Panc1 (cell line): ENCODE data around the gene AMDHD2. TPM values are rescaled to one million over a fixed set of nuclear protein-coding genes. Genes with fewer than 3 reads are reported as not detected.

ENCODE experiments used
- ATAC-seq: fragments of 200-7000 bp; cut with Tn5 transposase; 2 replicates; pipeline ENCODE4 v1.9.1; 2020; ENCODE audit warnings: mild to moderate bottlenecking, moderate library complexity
- BruUV-seq: library from RNA; stranded (reverse); fragments of 400-500 nt; replicated peaks from 2 replicates; lab custom pipeline; 2021; lab: Mats Ljungman, UMichigan
- CTCF ChIA-PET: fragments of 300-600 bp; sonication (Branson Sonifier 250); formaldehyde crosslinking; loops from one replicate; lab custom pipeline; 2022; ENCODE audit warnings: antibody characterized with exemption; lab: Charles Lee
- POLR2A ChIA-PET: fragments of 300-600 bp; sonication (Branson Sonifier 250); formaldehyde crosslinking; loops from one replicate; lab custom pipeline; 2022; ENCODE audit warnings: antibody characterized with exemption; lab: Charles Lee
- DNase-seq: peaks from one replicate; pipeline ENCODE4 v3.0.0-alpha.2; 2010; ENCODE audit warnings: low read depth, low spot score
- H3K27ac ChIP-seq: 2 replicates; pipeline ENCODE4 v1.5.1; 2011; ENCODE audit warnings: mild to moderate bottlenecking, low read length, inconsistent platforms
- H3K27me3 ChIP-seq: fragments of 200-500 bp; sonication (Bioruptor generic); 2 replicates; pipeline ENCODE4 v1.6.0; 2014; ENCODE audit warnings: low read length, inconsistent platforms; ENCODE audit not compliant: control insufficient read depth, insufficient read depth
- H3K36me3 ChIP-seq: fragments of 200-500 bp; sonication (Bioruptor generic); 2 replicates; pipeline ENCODE4 v1.5.1; 2014; ENCODE audit warnings: inconsistent platforms, mild to moderate bottlenecking, low read length, moderate library complexity; ENCODE audit not compliant: control insufficient read depth, insufficient read depth
- H3K4me1 ChIP-seq: 2 replicates; pipeline ENCODE4 v1.5.1; 2011; ENCODE audit warnings: inconsistent platforms, mild to moderate bottlenecking, low read length, moderate library complexity; ENCODE audit not compliant: control insufficient read depth, insufficient read depth
- H3K4me3 ChIP-seq, 2 experiments: 2 replicates each; pipeline ENCODE4 v1.5.1; 2011 to 2012; ENCODE audit warnings: low read depth in 2 of 2, low read length in 2 of 2, mild to moderate bottlenecking in 2 of 2, inconsistent platforms in 1 of 2, moderate library complexity in 1 of 2
- H3K9me3 ChIP-seq: fragments of 200-500 bp; sonication (Bioruptor generic); 2 replicates; pipeline ENCODE4 v1.5.1; 2014; ENCODE audit warnings: low read depth, mild to moderate bottlenecking, inconsistent platforms, low read length, moderate library complexity; ENCODE audit not compliant: control insufficient read depth, insufficient read depth
- POLR2AphosphoS5 ChIP-seq: IDR thresholded peaks from 2 replicates; pipeline ENCODE4 v1.6.1; 2012; ENCODE audit warnings: mild to moderate bottlenecking, low read depth, low read length, moderate library complexity
- SIN3A ChIP-seq: IDR thresholded peaks from 2 replicates; pipeline ENCODE4 v1.6.1; 2012; ENCODE audit warnings: low read depth, mild to moderate bottlenecking, low read length, moderate library complexity, borderline replicate concordance; ENCODE audit not compliant: insufficient read depth
- TCF7L2 ChIP-seq: IDR thresholded peaks from 2 replicates; pipeline ENCODE4 v1.6.1; 2011; ENCODE audit warnings: mild to moderate bottlenecking, low read depth, low read length, inconsistent platforms
- in situ Hi-C: cut with HindIII; loops from 2 replicates; pipeline ENCODE4 v1.10.0; 2016; ENCODE audit warnings: low sequenced_read_pairs, low pct_unique_long_range_greater_than_20kb
- intact Hi-C: fragments of 100-400 bp; cut with micrococcal nuclease; formaldehyde crosslinking; loops from one replicate; pipeline ENCODE4 v1.10.0; 2022; ENCODE audit not compliant: unreplicated experiment
- total RNA-seq: library from RNA; stranded (reverse); gene quantifications from one replicate; pipeline ENCODE4 v1.2.1, GENCODE V29; 2021; ENCODE audit not compliant: unreplicated experiment
- TF ChIP-seq, protein P1 (sequence below), 2 experiments: IDR thresholded peaks; 2 replicates each; pipeline ENCODE4 v1.6.1; 2011 to 2012; ENCODE audit warnings: low read depth in 2 of 2, control low read depth in 1 of 2, low read length in 1 of 2, mild to moderate bottlenecking in 1 of 2, moderate library complexity in 1 of 2; ENCODE audit not compliant: insufficient read depth in 1 of 2
- TF ChIP-seq, protein P2 (sequence below): fragments of 450-650 bp; IDR thresholded peaks from 2 replicates; pipeline ENCODE4 v1.5.1; 2017; ENCODE audit warnings: mild to moderate bottlenecking

The AMDHD2 gene
- total RNA-seq, 1 experiment from 2014 or later: 87.5 TPM

DNA sequence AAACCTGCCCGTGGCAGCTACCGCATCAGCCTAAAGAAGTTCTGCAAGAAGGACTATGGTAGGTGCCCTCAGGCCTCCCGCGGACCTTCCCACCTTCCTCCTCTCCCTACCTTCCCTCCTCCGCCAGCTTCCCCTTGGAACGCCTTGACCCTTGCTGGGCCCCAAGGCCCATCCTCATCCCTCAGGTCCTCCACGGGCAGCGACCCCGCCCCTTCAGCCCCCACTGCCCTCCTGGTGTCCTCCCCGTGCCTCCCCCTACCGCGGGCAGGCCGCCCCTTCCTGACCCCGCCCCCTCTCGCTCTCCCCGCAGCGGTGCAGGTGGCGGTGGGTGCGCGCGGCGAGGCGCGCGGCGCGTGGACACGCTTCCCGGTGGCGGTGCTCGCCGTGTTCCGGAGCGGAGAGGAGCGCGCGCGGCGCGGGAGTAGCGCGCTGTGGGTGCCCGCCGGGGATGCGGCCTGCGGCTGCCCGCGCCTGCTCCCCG is 46.7 kb upstream of the AMDHD2 start:
- peak overlapping the region; percentile 34 to 60 for H3K4me3 ChIP-seq
- ChIA-PET CTCF (no interaction called here), POLR2A (no interaction called here)
- H3K27ac ChIP-seq: 0 out of 2 replicates have a peak overlapping the region, but pooled peaks have one; percentile 7
- in situ Hi-C loops: no loop called here
- no peaks in the 10 kb centered on the region for H3K9me3 ChIP-seq
- H3K4me1 ChIP-seq: peaks cover 55% of the 10 kb centered on the region
- no TSS peak for BruUV-seq
- intact Hi-C loops: no loop called here
- no peak for DNase-seq
- no peaks in the 10 kb centered on the region; the same call in 1 of the 2 replicates for H3K36me3 ChIP-seq
- no peaks in the 10 kb centered on the region for H3K27me3 ChIP-seq
- ATAC-seq: peak; percentile 1; the same call in 1 of the 2 replicates
- TF ChIP-seq POLR2AphosphoS5: 0 out of 2 replicates have a peak, but pooled peaks have one; percentile 5
- TF ChIP-seq, protein P1, sequence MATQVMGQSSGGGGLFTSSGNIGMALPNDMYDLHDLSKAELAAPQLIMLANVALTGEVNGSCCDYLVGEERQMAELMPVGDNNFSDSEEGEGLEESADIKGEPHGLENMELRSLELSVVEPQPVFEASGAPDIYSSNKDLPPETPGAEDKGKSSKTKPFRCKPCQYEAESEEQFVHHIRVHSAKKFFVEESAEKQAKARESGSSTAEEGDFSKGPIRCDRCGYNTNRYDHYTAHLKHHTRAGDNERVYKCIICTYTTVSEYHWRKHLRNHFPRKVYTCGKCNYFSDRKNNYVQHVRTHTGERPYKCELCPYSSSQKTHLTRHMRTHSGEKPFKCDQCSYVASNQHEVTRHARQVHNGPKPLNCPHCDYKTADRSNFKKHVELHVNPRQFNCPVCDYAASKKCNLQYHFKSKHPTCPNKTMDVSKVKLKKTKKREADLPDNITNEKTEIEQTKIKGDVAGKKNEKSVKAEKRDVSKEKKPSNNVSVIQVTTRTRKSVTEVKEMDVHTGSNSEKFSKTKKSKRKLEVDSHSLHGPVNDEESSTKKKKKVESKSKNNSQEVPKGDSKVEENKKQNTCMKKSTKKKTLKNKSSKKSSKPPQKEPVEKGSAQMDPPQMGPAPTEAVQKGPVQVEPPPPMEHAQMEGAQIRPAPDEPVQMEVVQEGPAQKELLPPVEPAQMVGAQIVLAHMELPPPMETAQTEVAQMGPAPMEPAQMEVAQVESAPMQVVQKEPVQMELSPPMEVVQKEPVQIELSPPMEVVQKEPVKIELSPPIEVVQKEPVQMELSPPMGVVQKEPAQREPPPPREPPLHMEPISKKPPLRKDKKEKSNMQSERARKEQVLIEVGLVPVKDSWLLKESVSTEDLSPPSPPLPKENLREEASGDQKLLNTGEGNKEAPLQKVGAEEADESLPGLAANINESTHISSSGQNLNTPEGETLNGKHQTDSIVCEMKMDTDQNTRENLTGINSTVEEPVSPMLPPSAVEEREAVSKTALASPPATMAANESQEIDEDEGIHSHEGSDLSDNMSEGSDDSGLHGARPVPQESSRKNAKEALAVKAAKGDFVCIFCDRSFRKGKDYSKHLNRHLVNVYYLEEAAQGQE (IDR thresholded peaks at IDR 0.05; ENCODE audit: insufficient read depth in 1 of 2, low read depth in 2 of 2, low read length in 1 of 2): no peak

DNA sequence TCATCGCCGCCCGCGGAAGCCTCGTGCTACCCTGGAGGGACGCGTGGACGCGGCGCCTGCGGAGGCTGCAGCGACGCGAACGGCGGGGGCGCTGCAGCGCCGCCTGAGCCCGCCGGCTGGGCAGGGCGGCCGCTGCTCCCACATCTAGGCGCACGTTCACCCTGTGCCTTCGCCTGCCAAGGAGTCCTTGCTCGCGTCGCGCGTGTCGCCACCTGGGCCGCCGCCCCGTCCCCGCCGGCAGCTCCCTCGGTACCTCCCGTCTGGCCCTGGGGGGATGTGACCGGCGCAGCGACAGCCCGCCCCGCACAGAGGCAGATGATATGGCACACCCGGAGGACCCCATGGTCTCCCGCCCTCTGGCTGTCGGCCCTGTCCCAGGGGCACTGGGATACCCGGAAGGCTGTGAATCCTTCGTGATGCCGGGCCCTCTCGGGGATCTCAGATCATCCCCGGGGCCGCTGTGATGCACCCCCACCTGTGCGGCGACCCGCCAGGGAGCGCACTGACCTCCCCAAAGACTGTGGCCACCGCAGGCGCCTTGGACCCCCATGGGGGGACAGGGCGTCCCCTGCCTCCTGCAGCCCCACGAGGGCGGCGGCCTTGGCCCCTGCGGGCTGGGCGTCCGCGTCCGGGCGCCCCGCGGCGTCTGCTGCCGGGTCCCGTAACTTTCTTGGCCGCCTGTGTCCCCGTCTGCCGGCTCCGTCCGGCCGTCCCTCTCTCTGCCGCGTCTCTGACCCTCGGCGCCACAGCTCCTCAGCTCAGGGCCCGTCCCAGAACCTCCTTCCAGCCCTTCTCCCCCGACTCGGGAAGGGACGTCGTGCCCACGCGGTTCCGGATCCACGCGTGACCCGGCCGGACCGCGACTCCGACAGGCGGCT is 45.9 kb upstream of the AMDHD2 start:
- Histone ChIP-seq H3K27ac (peak overlapping the region; percentile 85), H3K4me3 (peak overlapping the region; percentile 60 to 68), H3K4me1 (peaks cover 50% of the 10 kb centered on the region), H3K9me3 (no peaks in the 10 kb centered on the region), H3K27me3 (no peaks in the 10 kb centered on the region), H3K36me3 (no peaks in the 10 kb centered on the region; the same call in 1 of the 2 replicates)
- POLR2A ChIA-PET: interaction anchor here (0.7 kb wide), 1 partner anchor 17 kb away, joined by 8 read pairs; no protein-coding TSS in a partner anchor
- ATAC-seq: peak; percentile 57
- in situ Hi-C loops: no loop called here
- CTCF ChIA-PET: interaction anchor here (0.5 to 0.9 kb wide), 4 partner anchors 15 to 39 kb away, joined by 3 to 13 read pairs (median 3); no protein-coding TSS in a partner anchor
- BruUV-seq: TSS peak; percentile 81
- intact Hi-C loops: no loop called here
- no peak for DNase-seq
- TF ChIP-seq POLR2AphosphoS5 (no peak; the same call in 1 of the 2 replicates), SIN3A (peak; percentile 31; the same call in 1 of the 2 replicates), TCF7L2 (no peak)
- TF ChIP-seq, protein P1 (IDR thresholded peaks at IDR 0.05; ENCODE audit: insufficient read depth in 1 of 2, low read depth in 2 of 2, low read length in 1 of 2): no peak
- TF ChIP-seq, protein P2, sequence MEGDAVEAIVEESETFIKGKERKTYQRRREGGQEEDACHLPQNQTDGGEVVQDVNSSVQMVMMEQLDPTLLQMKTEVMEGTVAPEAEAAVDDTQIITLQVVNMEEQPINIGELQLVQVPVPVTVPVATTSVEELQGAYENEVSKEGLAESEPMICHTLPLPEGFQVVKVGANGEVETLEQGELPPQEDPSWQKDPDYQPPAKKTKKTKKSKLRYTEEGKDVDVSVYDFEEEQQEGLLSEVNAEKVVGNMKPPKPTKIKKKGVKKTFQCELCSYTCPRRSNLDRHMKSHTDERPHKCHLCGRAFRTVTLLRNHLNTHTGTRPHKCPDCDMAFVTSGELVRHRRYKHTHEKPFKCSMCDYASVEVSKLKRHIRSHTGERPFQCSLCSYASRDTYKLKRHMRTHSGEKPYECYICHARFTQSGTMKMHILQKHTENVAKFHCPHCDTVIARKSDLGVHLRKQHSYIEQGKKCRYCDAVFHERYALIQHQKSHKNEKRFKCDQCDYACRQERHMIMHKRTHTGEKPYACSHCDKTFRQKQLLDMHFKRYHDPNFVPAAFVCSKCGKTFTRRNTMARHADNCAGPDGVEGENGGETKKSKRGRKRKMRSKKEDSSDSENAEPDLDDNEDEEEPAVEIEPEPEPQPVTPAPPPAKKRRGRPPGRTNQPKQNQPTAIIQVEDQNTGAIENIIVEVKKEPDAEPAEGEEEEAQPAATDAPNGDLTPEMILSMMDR: peak; percentile 86
